Activated T-cell treated with anti-CD3 and anti-CD28 coated beads, Interleukin-2, amount 50 U/mL, for 72 hours (primary cell): Measurements from ENCODE around the gene SSB. TPM values are rescaled to one million over a fixed set of nuclear protein-coding genes. Genes with fewer than 3 reads are reported as not detected.

Experiments used
- ATAC-seq, 2 donors: fragments of 150-1000 bp; cut with Tn5 transposase; replicated peaks in 1 of 2; 2 replicates each; pipeline ENCODE4 v1.10.0; 2021; ENCODE audit warnings: moderate library complexity in 2 of 2, mild to moderate bottlenecking in 1 of 2
- DNase-seq, 2 donors: peaks; one replicate each; pipeline ENCODE4 v3.0.0; 2021 to 2022; ENCODE audit warnings: mixed read lengths in 1 of 2
- H3K27ac Mint-ChIP-seq: one replicate; pipeline ENCODE4 v1.8.0; 2022; ENCODE audit warnings: mild to moderate bottlenecking, moderate library complexity, mixed read lengths
- H3K27me3 Mint-ChIP-seq: one replicate; pipeline ENCODE4 v1.8.0; 2022; ENCODE audit warnings: low read depth, mixed read lengths
- H3K36me3 Mint-ChIP-seq, 2 donors: one replicate each; pipeline ENCODE4 v1.8.0; 2022; ENCODE audit warnings: mixed read lengths in 2 of 2, mild to moderate bottlenecking in 1 of 2; ENCODE audit not compliant: insufficient read depth in 2 of 2
- H3K4me1 Mint-ChIP-seq: one replicate; pipeline ENCODE4 v1.8.0; 2022; ENCODE audit warnings: low read depth, mixed read lengths
- H3K4me3 Mint-ChIP-seq, 2 donors: one replicate each; pipeline ENCODE4 v1.8.0; 2022; ENCODE audit warnings: mild to moderate bottlenecking in 2 of 2, mixed read lengths in 2 of 2, moderate library complexity in 2 of 2
- H3K9me3 Mint-ChIP-seq, 2 donors: one replicate each; pipeline ENCODE4 v1.8.0; 2022; ENCODE audit warnings: mixed read lengths in 2 of 2
- total RNA-seq, 2 donors: library from RNA; stranded (reverse); gene quantifications; one replicate each; pipeline ENCODE4 v1.2.3, GENCODE V29; 2022

Gene SSB
- total RNA-seq, 2 donors from 2014 or later, result 65.9 to 75.0 TPM

GRCh38 chr2:169768262-169768995 lies 30.2 kb upstream of the SSB start:
- ATAC-seq (peak; percentile 50 to 64), DNase-seq (peak; percentile 29 to 40)
- Mint-ChIP-seq H3K9me3 (no peaks in the 10 kb centered on the region), H3K4me3 (peak overlapping the region; percentile 78 to 81), H3K27me3 (peaks cover 7% of the 10 kb centered on the region), H3K4me1 (peaks cover 4% of the 10 kb centered on the region), H3K36me3 (no peaks in the 10 kb centered on the region), H3K27ac (no peak overlapping the region)

GRCh38 chr2:169771021-169771420 lies 27.6 kb upstream of the SSB start:
- Mint-ChIP-seq H3K9me3 (no peaks in the 10 kb centered on the region), H3K27me3 (peaks cover 7% of the 10 kb centered on the region), H3K36me3 (no peaks in the 10 kb centered on the region), H3K27ac (no peak overlapping the region), H3K4me1 (peaks cover 4% of the 10 kb centered on the region), H3K4me3 (no peak overlapping the region)
- ATAC-seq, result no peak
- DNase-seq, result no peak

GRCh38 chr2:169771612-169772011 lies 27.1 kb upstream of the SSB start:
- H3K27ac Mint-ChIP-seq, result no peak overlapping the region
- H3K27me3 Mint-ChIP-seq, result peaks cover 7% of the 10 kb centered on the region
- no peak for ATAC-seq
- no peak for DNase-seq
- no peaks in the 10 kb centered on the region for H3K9me3 Mint-ChIP-seq
- peaks cover 4% of the 10 kb centered on the region for H3K4me1 Mint-ChIP-seq
- no peak overlapping the region for H3K4me3 Mint-ChIP-seq
- H3K36me3 Mint-ChIP-seq, result no peaks in the 10 kb centered on the region

- Mint-ChIP-seq H3K9me3 (no peaks in the 10 kb centered on the region), H3K27me3 (peaks cover 3% of the 10 kb centered on the region), H3K27ac (no peak overlapping the region), H3K36me3 (no peaks in the 10 kb centered on the region), H3K4me3 (no peak overlapping the region), H3K4me1 (no peaks in the 10 kb centered on the region)
- ATAC-seq (no peak), DNase-seq (no peak)
Observed at GRCh38 chr2:169772651-169773050, 26.0 kb upstream of the SSB start.

- H3K4me3 Mint-ChIP-seq, result no peak overlapping the region
- no peak for ATAC-seq
Observed at GRCh38 chr2:169775354-169775753, 23.3 kb upstream of the SSB start.

GRCh38 chr2:169775765-169776164 lies 22.9 kb upstream of the SSB start:
- Mint-ChIP-seq H3K9me3 (no peaks in the 10 kb centered on the region), H3K36me3 (no peaks in the 10 kb centered on the region), H3K4me3 (no peak overlapping the region), H3K4me1 (no peaks in the 10 kb centered on the region), H3K27ac (no peak overlapping the region), H3K27me3 (no peaks in the 10 kb centered on the region)
- ATAC-seq (no peak), DNase-seq (no peak)

More at GRCh38 chr2:169775354-169775753, 23.3 kb upstream of the SSB start:
- Mint-ChIP-seq H3K27ac (no peak overlapping the region), H3K9me3 (no peaks in the 10 kb centered on the region), H3K27me3 (no peaks in the 10 kb centered on the region), H3K36me3 (no peaks in the 10 kb centered on the region), H3K4me1 (no peaks in the 10 kb centered on the region)
- DNase-seq, result no peak

- DNase-seq (no peak), ATAC-seq (no peak)
- Mint-ChIP-seq H3K9me3 (no peaks in the 10 kb centered on the region), H3K27me3 (no peaks in the 10 kb centered on the region), H3K4me1 (no peaks in the 10 kb centered on the region), H3K27ac (no peak overlapping the region), H3K36me3 (no peaks in the 10 kb centered on the region), H3K4me3 (no peak overlapping the region)
Observed at GRCh38 chr2:169776252-169776761, 22.4 kb upstream of the SSB start.

GRCh38 chr2:169778446-169778845 lies 20.2 kb upstream of the SSB start:
- no peak overlapping the region for H3K4me3 Mint-ChIP-seq
- H3K27ac Mint-ChIP-seq, result peak overlapping the region; percentile 2

GRCh38 chr2:169781249-169782013 lies 17.2 kb upstream of the SSB start:
- Mint-ChIP-seq H3K27me3 (no peaks in the 10 kb centered on the region), H3K36me3 (no peaks in the 10 kb centered on the region)
- ATAC-seq, result no peak

More at GRCh38 chr2:169778446-169778845, 20.2 kb upstream of the SSB start:
- DNase-seq (no peak), ATAC-seq (no peak)
- Mint-ChIP-seq H3K36me3 (no peaks in the 10 kb centered on the region), H3K9me3 (no peaks in the 10 kb centered on the region), H3K27me3 (no peaks in the 10 kb centered on the region), H3K4me1 (no peaks in the 10 kb centered on the region)

GRCh38 chr2:169782513-169782912 lies 16.2 kb upstream of the SSB start:
- Mint-ChIP-seq H3K36me3 (no peaks in the 10 kb centered on the region), H3K4me1 (no peaks in the 10 kb centered on the region), H3K9me3 (no peaks in the 10 kb centered on the region), H3K27me3 (peaks cover 1% of the 10 kb centered on the region), H3K4me3 (no peak overlapping the region), H3K27ac (no peak overlapping the region)
- DNase-seq (no peak), ATAC-seq (no peak)

More at GRCh38 chr2:169781249-169782013, 17.2 kb upstream of the SSB start:
- H3K4me1 Mint-ChIP-seq, result no peaks in the 10 kb centered on the region
- DNase-seq, result no peak
- H3K4me3 Mint-ChIP-seq, result no peak overlapping the region
- no peak overlapping the region for H3K27ac Mint-ChIP-seq
- no peaks in the 10 kb centered on the region for H3K9me3 Mint-ChIP-seq

GRCh38 chr2:169790581-169790980 lies 8.1 kb upstream of the SSB start:
- Mint-ChIP-seq H3K4me3 (no peak overlapping the region), H3K36me3 (no peaks in the 10 kb centered on the region), H3K9me3 (no peaks in the 10 kb centered on the region), H3K27ac (no peak overlapping the region), H3K27me3 (peaks cover 25% of the 10 kb centered on the region), H3K4me1 (peaks cover 11% of the 10 kb centered on the region)
- DNase-seq, result no peak
- ATAC-seq, result no peak

- Mint-ChIP-seq H3K27ac (no peak overlapping the region), H3K4me1 (no peaks in the 10 kb centered on the region), H3K27me3 (no peaks in the 10 kb centered on the region), H3K9me3 (no peaks in the 10 kb centered on the region), H3K36me3 (no peaks in the 10 kb centered on the region), H3K4me3 (no peak overlapping the region)
- DNase-seq (no peak), ATAC-seq (no peak)
Observed at GRCh38 chr2:169795181-169795580, 3.5 kb upstream of the SSB start.

GRCh38 chr2:169796441-169796840 lies 2.2 kb upstream of the SSB start:
- H3K9me3 Mint-ChIP-seq, result no peaks in the 10 kb centered on the region
- no peak overlapping the region for H3K4me3 Mint-ChIP-seq
- ATAC-seq, result no peak
- no peak overlapping the region for H3K27ac Mint-ChIP-seq
- DNase-seq, result no peak
- H3K27me3 Mint-ChIP-seq, result no peaks in the 10 kb centered on the region
- H3K4me1 Mint-ChIP-seq, result no peaks in the 10 kb centered on the region
- H3K36me3 Mint-ChIP-seq, result peaks cover 0 to 3% of the 10 kb centered on the region in 2 donors
